GM12878 (cell line): Measurements from ENCODE around the gene LY9. TPM values are rescaled to one million over a fixed set of nuclear protein-coding genes. Genes with fewer than 3 reads are reported as not detected.
A peak's percentile ranks its signal among the peaks of the same experiment; 100 is the strongest.

Experiments used
- ATAC-seq: fragments of 200-7000 bp; cut with Tn5 transposase; 3 replicates; pipeline ENCODE4 v1.9.1; 2020; ENCODE audit warnings: mild to moderate bottlenecking, moderate library complexity
- BruUV-seq: library from RNA; stranded (reverse); fragments of 400-500 nt; replicated peaks from 2 replicates; lab custom pipeline; 2021; lab: Mats Ljungman, UMichigan
- CTCF ChIA-PET: fragments of 300-600 bp; sonication (Branson Sonifier 250); formaldehyde crosslinking; extraction: SDS; loops from one replicate; lab custom pipeline; 2021; ENCODE audit warnings: inconsistent platforms; lab: Yijun Ruan, JAX
- POLR2A ChIA-PET: fragments of 350-600 bp; formaldehyde crosslinking; extraction: SDS; loops from one replicate; lab custom pipeline; 2021; ENCODE audit warnings: inconsistent platforms; lab: Charles Lee
- RAD21 ChIA-PET: fragments of 300-600 bp; sonication (Branson Sonifier 250); formaldehyde crosslinking; loops from one replicate; lab custom pipeline; 2023; ENCODE audit warnings: antibody characterized with exemption; ENCODE audit not compliant: unreplicated experiment; lab: Charles Lee
- SMC1A ChIA-PET: fragments of 300-600 bp; sonication (Branson Sonifier 250); formaldehyde crosslinking; loops from one replicate; lab custom pipeline; 2023; ENCODE audit not compliant: unreplicated experiment, uncharacterized antibody; lab: Charles Lee
- DNase-seq: peaks from one replicate; pipeline ENCODE4 v3.0.0-alpha.2; 2011; ENCODE audit warnings: low read depth, low spot score
- FAIRE-seq: peaks from 3 replicates; lab custom pipeline; 2011; peaks lifted over from hg19 to GRCh38; lab: Jason Lieb, UNC
- H2AFZ ChIP-seq: 2 replicates; pipeline ENCODE4 v1.6.0; 2011; ENCODE audit warnings: low read depth, low read length, control low read depth; ENCODE audit not compliant: control insufficient read depth
- H3K27ac ChIP-seq: 2 replicates; pipeline ENCODE4 v1.5.1; 2011; ENCODE audit warnings: control low read depth; ENCODE audit not compliant: control insufficient read depth, insufficient read depth
- H3K27me3 ChIP-seq, 2 experiments: replicated peaks in 1 of 2; 2 replicates each; pipeline versions ENCODE4 v1.6.0 to v1.6.1; 2011; ENCODE audit warnings: low read length in 1 of 2; ENCODE audit not compliant: control insufficient read depth in 2 of 2, insufficient read depth in 2 of 2
- H3K36me3 ChIP-seq, 2 experiments: 2 replicates each; pipeline ENCODE4 v1.5.1; 2011; ENCODE audit warnings: low read length in 1 of 2; ENCODE audit not compliant: control insufficient read depth in 2 of 2, insufficient read depth in 2 of 2
- H3K4me1 ChIP-seq: 2 replicates; pipeline ENCODE4 v1.6.1; 2011; ENCODE audit warnings: mild to moderate bottlenecking, low read length, moderate library complexity, mixed read lengths; ENCODE audit not compliant: control insufficient read depth, insufficient read depth
- H3K4me2 ChIP-seq: 2 replicates; pipeline ENCODE4 v1.6.0; 2011; ENCODE audit warnings: control low read depth; ENCODE audit not compliant: control insufficient read depth, insufficient read depth
- H3K4me3 ChIP-seq: fragments of 200-600 bp; sonication (generic); 2 replicates; pipeline ENCODE4 v1.5.1; 2016
- H3K79me2 ChIP-seq: 2 replicates; pipeline ENCODE4 v1.6.0; 2011; ENCODE audit warnings: low read length; ENCODE audit not compliant: control insufficient read depth, insufficient read depth
- H3K9ac ChIP-seq: 2 replicates; pipeline ENCODE4 v1.8.0; 2011; ENCODE audit warnings: low read length, control low read depth, mixed read lengths; ENCODE audit not compliant: control insufficient read depth, insufficient read depth
- H3K9me3 ChIP-seq: replicated peaks from 3 replicates; pipeline ENCODE4 v1.5.1; 2011; ENCODE audit warnings: mild to moderate bottlenecking, low read length; ENCODE audit not compliant: control insufficient read depth, insufficient read depth
- H4K20me1 ChIP-seq: 2 replicates; pipeline ENCODE4 v1.6.0; 2011; ENCODE audit not compliant: control insufficient read depth, insufficient read depth
- BHLHE40 ChIP-seq, 2 experiments: fragments of 450-650 bp in 1 of 2; IDR thresholded peaks; 2 replicates each; pipeline ENCODE4 v1.6.1; 2011 to 2017; ENCODE audit warnings: low read depth in 2 of 2, borderline replicate concordance in 1 of 2, improper control_type of control experiment in 1 of 2, low read length in 1 of 2, mild to moderate bottlenecking in 1 of 2
- DPF2 ChIP-seq: fragments of 450-650 bp; IDR thresholded peaks from 2 replicates; pipeline ENCODE4 v1.6.1; 2017; ENCODE audit warnings: mild to moderate bottlenecking
- FOS ChIP-seq: IDR thresholded peaks from 3 replicates; pipeline ENCODE4 v1.6.1; 2011; ENCODE audit warnings: borderline replicate concordance; ENCODE audit not compliant: insufficient read length; ENCODE audit errors: extremely low read depth
- HDAC6 ChIP-seq: fragments of 200-600 bp; sonication (generic); IDR thresholded peaks from one replicate; pipeline ENCODE4 v1.8.0; 2017; ENCODE audit warnings: antibody characterized with exemption; ENCODE audit not compliant: unreplicated experiment
- IKZF1 ChIP-seq: fragments of 450-650 bp; conservative IDR thresholded peaks from 2 replicates; pipeline ENCODE4 v1.6.1; 2017; ENCODE audit warnings: antibody characterized with exemption, mild to moderate bottlenecking
- MLLT1 ChIP-seq: fragments of 450-650 bp; IDR thresholded peaks from 2 replicates; pipeline ENCODE4 v1.6.1; 2016; ENCODE audit warnings: mild to moderate bottlenecking
- MYB ChIP-seq: fragments of 150-350 bp; IDR thresholded peaks from 2 replicates; pipeline ENCODE4 v1.6.1; 2014; ENCODE audit warnings: mild to moderate bottlenecking, low read depth, low read length, borderline replicate concordance
- NFYB ChIP-seq: IDR thresholded peaks from 2 replicates; pipeline ENCODE4 v1.6.1; 2011; ENCODE audit warnings: low read depth, mild to moderate bottlenecking, low read length, improper control_type of control experiment, moderate library complexity; ENCODE audit not compliant: insufficient read depth
- NR2C1 ChIP-seq: fragments of 450-650 bp; IDR thresholded peaks from 2 replicates; pipeline ENCODE4 v1.6.1; 2017; ENCODE audit warnings: antibody characterized with exemption, mild to moderate bottlenecking, moderate library complexity
- SMAD1 ChIP-seq: fragments of 450-650 bp; IDR thresholded peaks from 2 replicates; pipeline ENCODE4 v1.6.1; 2018; ENCODE audit warnings: mild to moderate bottlenecking, low read depth; ENCODE audit not compliant: partially characterized antibody
- SP1 ChIP-seq: IDR thresholded peaks from one replicate; pipeline ENCODE4 v1.6.1; 2011; ENCODE audit warnings: low read depth, low read length
- WRNIP1 ChIP-seq: IDR thresholded peaks from 2 replicates; pipeline ENCODE4 v1.6.1; 2011; ENCODE audit warnings: low read depth, low read length, improper control_type of control experiment, borderline replicate concordance
- YY1 ChIP-seq: IDR thresholded peaks from 2 replicates; pipeline ENCODE4 v1.6.1; 2011; ENCODE audit warnings: low read depth, mild to moderate bottlenecking, low read length
- ZNF274 ChIP-seq: IDR thresholded peaks from one replicate; pipeline ENCODE4 v1.8.0; 2011; ENCODE audit not compliant: insufficient read length, insufficient read depth
- WGBS: methylation state at CpG from one replicate; pipeline ENCODE4 v1.1.6; 2016; ENCODE audit warnings: low lambda C conversion rate; ENCODE audit not compliant: insufficient replicate concordance, insufficient coverage; ENCODE audit errors: missing lambda C conversion rate; 5-methylcytosine and 5-hydroxymethylcytosine counted together
- in situ Hi-C: fragments of 300-500 bp; cut with MboI; formaldehyde crosslinking; loops from 9 replicates; pipeline ENCODE4 v1.14.3; 2018; ENCODE audit warnings: mixed read lengths
- intact Hi-C: fragments of 100-400 bp; cut with micrococcal nuclease; formaldehyde crosslinking; loops from one replicate; pipeline ENCODE4 v1.14.2; 2022; ENCODE audit not compliant: unreplicated experiment
- polyA plus RNA-seq, 11 experiments: library from polyadenylated mRNA; depleted of rRNA in 4 of 11; unstranded in 6 of 11; stranded (reverse) in 5 of 11; fragments of >200 nt; fragmentation: Nextera tagmentation in 4 of 11; fragmentation: Illumina TruSeq in 1 of 11; extraction: Ambion mirVana in 4 of 11; extraction: Trizol in 1 of 11; gene quantifications; 1 replicate in 1 of 11; 2 replicates in 10 of 11; pipeline versions ENCODE4 v1.2.1 to v1.2.3, GENCODE V29; 2011 to 2016; ENCODE audit warnings: inconsistent platforms in 2 of 11, missing spikeins in 2 of 11, low read depth in 1 of 11
- total RNA-seq, 4 experiments: library from RNA; depleted of rRNA in 3 of 4; stranded (reverse); fragments of >200 nt in 3 of 4; fragmentation: Illumina TruSeq in 1 of 4; extraction: Trizol in 1 of 4; gene quantifications; 2 replicates each; pipeline versions ENCODE4 v1.2.1 to v1.2.3, GENCODE V29; 2013 to 2021

LY9 gene
- total and polyA plus RNA-seq, 10 of the 15 experiments (the other 5 are each of a cell fraction or from before 2014, with no cell fraction given) = 2.7 to 12.5 (median 9.0) TPM

DNA sequence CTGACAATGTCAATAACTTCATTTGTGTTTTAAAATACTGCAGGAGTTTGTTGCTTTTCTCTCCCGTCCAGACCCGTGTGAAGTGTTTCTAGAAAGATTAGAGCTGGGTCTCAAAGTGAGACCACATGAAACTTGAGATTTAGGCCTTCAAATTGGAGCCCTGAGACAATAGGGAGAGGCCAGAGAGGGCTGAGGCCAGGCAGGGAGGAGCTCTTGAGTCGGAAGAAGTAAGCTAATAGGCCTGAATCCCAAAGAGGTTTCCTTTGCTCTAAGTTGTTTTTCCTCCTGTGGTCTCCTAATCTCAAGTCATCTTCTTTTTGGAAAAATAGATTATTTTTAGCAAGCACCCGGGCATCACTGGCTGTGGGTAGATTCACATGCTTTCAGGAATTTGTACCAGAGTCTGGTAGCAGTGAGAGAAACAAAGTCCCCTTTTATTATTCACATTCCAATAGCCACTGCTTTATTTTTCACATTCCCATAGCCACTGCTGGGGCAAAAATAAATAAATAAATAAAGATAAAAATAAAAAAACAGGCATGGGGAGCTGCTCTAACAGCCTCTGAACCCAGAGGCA, 41.1 kb downstream of the LY9 start:
- FAIRE-seq (no peak), DNase-seq (no peak), ATAC-seq (no peak)
- no peaks in the 10 kb centered on the region for H3K9me3 ChIP-seq
- no peaks in the 10 kb centered on the region for H3K79me2 ChIP-seq
- ChIA-PET RAD21 (interaction anchor here (0.6 to 10.9 kb wide), 27 partner anchors 10 to 153 kb away, joined by 3 to 193 read pairs (median 6); partner anchors contain the start of genes CD244, CD48, ITLN1 and ITLN2), SMC1A (interaction anchor here (0.7 to 13.0 kb wide), 37 partner anchors 10 to 299 kb away, joined by 3 to 229 read pairs (median 4); partner anchors contain the start of genes CD244, ITLN1, ITLN2 and KLHDC9), POLR2A (interaction anchor here (0.8 to 2.5 kb wide), 8 partner anchors 13 to 232 kb away, joined by 3 to 7 read pairs (median 4); partner anchors contain the start of genes ARHGAP30, CD244 and LY9), CTCF (interaction anchor here (0.7 to 8.2 kb wide), 35 partner anchors 11 to 261 kb away, joined by 3 to 349 read pairs (median 6); partner anchors contain the start of genes CD244, ITLN1, ITLN2 and KLHDC9)
- peak overlapping the region; percentile 87 for H3K27ac ChIP-seq
- 49% methylated on average over 4 of the region's 4 CpGs for WGBS
- H3K36me3 ChIP-seq = no peaks in the 10 kb centered on the region
- H4K20me1 ChIP-seq = no peaks in the 10 kb centered on the region
- H3K27me3 ChIP-seq = no peaks in the 10 kb centered on the region
- H2AFZ ChIP-seq = peak overlapping the region; percentile 80
- intact Hi-C loops (no loop called here), in situ Hi-C loops (loop anchor here (5.0 kb wide), 1 partner anchor 115 kb away; the partner anchor contains the start of gene ITLN2)
- no peak overlapping the region for H3K4me3 ChIP-seq
- peak overlapping the region; percentile 66 for H3K4me2 ChIP-seq
- TF ChIP-seq NR2C1 (no peak), SP1 (no peak), MYB (no peak), SMAD1 (no peak), MLLT1 (no peak), IKZF1 (no peak), YY1 (no peak), DPF2 (no peak), FOS (no peak), HDAC6 (no peak), BHLHE40 (IDR thresholded peaks at IDR 0.05; ENCODE audit: borderline replicate concordance in 1 of 2, low read depth in 2 of 2, low read length in 1 of 2) (no peak), ZNF274 (no peak), WRNIP1 (no peak), NFYB (no peak)
- peaks cover 28% of the 10 kb centered on the region for H3K4me1 ChIP-seq
- BruUV-seq = no TSS peak
- no peak overlapping the region for H3K9ac ChIP-seq
